Osteoblast (primary cell): ENCODE measurements around the gene GLIS2. TPM values are rescaled to one million over a fixed set of nuclear protein-coding genes. Genes with fewer than 3 reads are reported as not detected.
A peak's percentile ranks its signal among the peaks of the same experiment; 100 is the strongest.

Experiments
- DNase-seq: peaks from one replicate; pipeline ENCODE4 v3.0.0; 2011; ENCODE audit warnings: low spot score, mixed read lengths; ENCODE audit not compliant: insufficient read length; ENCODE audit errors: missing footprints
- H2AFZ ChIP-seq: 2 replicates; pipeline ENCODE4 v1.6.0; 2011; ENCODE audit warnings: mild to moderate bottlenecking, low read length
- H3K27ac ChIP-seq: 2 replicates; pipeline ENCODE4 v1.5.1; 2011; ENCODE audit warnings: mild to moderate bottlenecking, low read depth, low read length, moderate library complexity
- H3K27me3 ChIP-seq: 2 replicates; pipeline ENCODE4 v1.6.0; 2012; ENCODE audit warnings: mild to moderate bottlenecking, control low read depth, inconsistent platforms, low read length, moderate library complexity; ENCODE audit not compliant: insufficient read depth
- H3K36me3 ChIP-seq: 2 replicates; pipeline ENCODE4 v1.5.1; 2011; ENCODE audit warnings: mild to moderate bottlenecking, low read length, control low read depth, moderate library complexity; ENCODE audit not compliant: insufficient read depth
- H3K4me1 ChIP-seq: 2 replicates; pipeline ENCODE4 v1.5.1; 2011; ENCODE audit warnings: mild to moderate bottlenecking, low read length, control low read depth, moderate library complexity; ENCODE audit not compliant: insufficient read depth
- H3K4me2 ChIP-seq: 2 replicates; pipeline ENCODE4 v1.6.0; 2011; ENCODE audit warnings: mild to moderate bottlenecking, low read length; ENCODE audit not compliant: insufficient read depth
- H3K4me3 ChIP-seq: fragments of 200-600 bp; sonication (generic); 3 replicates; pipeline ENCODE4 v1.5.1; 2012; ENCODE audit warnings: mild to moderate bottlenecking, low read length, inconsistent platforms; ENCODE audit not compliant: insufficient read depth
- H3K79me2 ChIP-seq: 2 replicates; pipeline ENCODE4 v1.6.0; 2012; ENCODE audit warnings: mild to moderate bottlenecking, low read length, control low read depth, inconsistent platforms; ENCODE audit not compliant: insufficient read depth
- H3K9me3 ChIP-seq: 2 replicates; pipeline ENCODE4 v1.5.1; 2011; ENCODE audit warnings: low read depth, low read length, control low read depth
- H4K20me1 ChIP-seq: 2 replicates; pipeline ENCODE4 v1.6.0; 2012; ENCODE audit warnings: mild to moderate bottlenecking, low read length, control low read depth; ENCODE audit not compliant: insufficient read depth
- CTCF ChIP-seq: IDR thresholded peaks from 2 replicates; pipeline ENCODE4 v1.5.1; 2011; ENCODE audit warnings: mild to moderate bottlenecking, low read depth, low read length, moderate library complexity; ENCODE audit errors: extremely low read depth
- total RNA-seq: library from RNA; depleted of rRNA; stranded (reverse); fragments of >200 nt; gene quantifications from 2 replicates; pipeline ENCODE4 v1.2.3, GENCODE V29; 2012

The GLIS2 gene
- total RNA-seq, 1 donor: 5.4 TPM

GRCh38 chr16:4344983-4345835 lies 29.3 kb downstream of the GLIS2 start:
- H2AFZ ChIP-seq: no peak overlapping the region

GRCh38 chr16:4345836-4346781 lies 30.2 kb downstream of the GLIS2 start:
- Histone ChIP-seq H2AFZ (no peak overlapping the region), H3K4me3 (no peak overlapping the region), H3K79me2 (peaks cover 79% of the 10 kb centered on the region), H4K20me1 (peaks cover 41% of the 10 kb centered on the region), H3K36me3 (no peaks in the 10 kb centered on the region), H3K9me3 (no peaks in the 10 kb centered on the region), H3K27ac (no peak overlapping the region), H3K4me1 (peaks cover 16% of the 10 kb centered on the region), H3K4me2 (no peak overlapping the region), H3K27me3 (no peaks in the 10 kb centered on the region)
- DNase-seq: no peak
- no peak for TF ChIP-seq CTCF

More at GRCh38 chr16:4344983-4345835, 29.3 kb downstream of the GLIS2 start:
- Histone ChIP-seq H3K4me1 (peaks cover 13% of the 10 kb centered on the region), H4K20me1 (peaks cover 41% of the 10 kb centered on the region), H3K27ac (no peak overlapping the region), H3K36me3 (peaks cover 7% of the 10 kb centered on the region), H3K4me2 (no peak overlapping the region), H3K79me2 (peaks cover 81% of the 10 kb centered on the region), H3K27me3 (no peaks in the 10 kb centered on the region), H3K9me3 (no peaks in the 10 kb centered on the region), H3K4me3 (no peak overlapping the region)
- TF ChIP-seq CTCF: no peak
- no peak for DNase-seq

- H3K4me3 ChIP-seq: no peak overlapping the region
- peaks cover 23% of the 10 kb centered on the region for H3K4me1 ChIP-seq
- peak overlapping the region; percentile 39 for H3K27ac ChIP-seq
- H3K27me3 ChIP-seq: no peaks in the 10 kb centered on the region
- TF ChIP-seq CTCF: no peak
- no peaks in the 10 kb centered on the region for H3K36me3 ChIP-seq
- no peak for DNase-seq
- no peaks in the 10 kb centered on the region for H3K9me3 ChIP-seq
- no peak overlapping the region for H3K4me2 ChIP-seq
- peaks cover 37% of the 10 kb centered on the region for H4K20me1 ChIP-seq
- peaks cover 70% of the 10 kb centered on the region for H3K79me2 ChIP-seq
- H2AFZ ChIP-seq: no peak overlapping the region
These were observed 31.1 kb downstream of the GLIS2 start for GRCh38 chr16:4347010-4347409.
